ENCODE data around the gene GALR2.

The GALR2 gene

DNA sequence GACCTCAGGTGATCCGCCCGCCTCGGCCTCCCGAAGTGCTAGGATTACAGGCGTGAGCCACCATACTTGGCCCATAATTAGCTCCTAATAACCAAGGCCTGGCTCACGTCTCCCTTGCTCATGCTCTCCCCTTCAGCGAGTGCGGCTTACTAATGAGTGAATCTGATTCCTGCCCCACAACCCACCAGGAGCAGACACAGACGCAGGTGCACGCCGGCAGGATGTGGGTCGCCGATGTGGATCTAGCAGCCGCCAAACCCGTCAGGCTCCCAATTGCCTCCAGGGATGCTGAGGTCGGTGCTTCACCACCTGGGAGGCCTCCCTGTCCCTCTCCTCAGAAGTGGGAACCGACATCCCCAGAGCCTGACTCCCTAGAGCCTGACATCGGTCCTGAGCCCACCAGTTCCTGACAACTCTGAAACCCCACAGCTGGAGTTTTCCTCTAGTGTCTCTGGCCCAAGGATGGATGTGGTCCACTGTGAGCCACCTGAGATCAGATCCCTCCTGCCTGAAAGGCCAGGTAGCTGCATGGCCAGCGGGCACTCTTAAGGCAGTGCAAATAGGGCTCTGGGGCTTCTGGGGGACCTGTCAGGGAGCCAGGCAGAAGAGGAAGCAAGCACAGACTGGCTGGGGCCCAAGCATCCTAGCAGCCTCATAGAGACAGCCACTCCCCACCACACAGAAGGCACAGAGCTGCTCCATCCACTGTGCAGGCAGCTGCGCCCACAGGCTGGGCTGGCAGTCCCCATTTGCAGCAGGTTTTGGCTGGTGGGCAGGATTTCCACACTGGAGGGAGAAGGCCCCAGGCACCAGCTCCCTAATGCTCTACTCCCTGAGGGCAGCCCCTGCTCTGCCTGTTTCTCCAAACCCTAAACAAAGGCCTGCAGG is 18.2 kb downstream of the GALR2 start:
- DNase-seq (ENCODE audit: low spot score), result no peak

DNA sequence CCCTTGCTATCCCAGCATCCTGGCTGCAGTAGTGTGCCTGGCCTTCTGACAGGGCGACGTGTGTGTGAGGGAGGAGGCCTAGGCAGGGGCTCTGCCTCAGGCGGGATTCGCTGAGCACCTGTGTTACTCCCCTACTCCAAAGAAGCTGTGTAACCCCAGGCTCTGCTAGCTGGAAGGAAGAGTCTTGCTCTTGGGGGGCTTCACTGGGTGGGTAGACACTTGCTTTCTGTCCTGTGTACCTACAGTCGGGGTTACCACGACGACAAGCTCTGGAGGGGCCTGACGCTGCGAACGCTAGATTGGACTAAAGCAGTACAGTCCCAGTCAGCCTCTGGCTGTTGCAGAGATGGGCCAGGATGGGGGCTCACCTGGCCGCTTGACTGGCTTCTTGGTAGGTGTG is 19.5 kb downstream of the GALR2 start:
- DNase-seq (ENCODE audit: low spot score) (no peak), FAIRE-seq (no peak)

More for the DNA sequence above, 18.2 kb downstream of the GALR2 start:
- FAIRE-seq, result no peak

DNA sequence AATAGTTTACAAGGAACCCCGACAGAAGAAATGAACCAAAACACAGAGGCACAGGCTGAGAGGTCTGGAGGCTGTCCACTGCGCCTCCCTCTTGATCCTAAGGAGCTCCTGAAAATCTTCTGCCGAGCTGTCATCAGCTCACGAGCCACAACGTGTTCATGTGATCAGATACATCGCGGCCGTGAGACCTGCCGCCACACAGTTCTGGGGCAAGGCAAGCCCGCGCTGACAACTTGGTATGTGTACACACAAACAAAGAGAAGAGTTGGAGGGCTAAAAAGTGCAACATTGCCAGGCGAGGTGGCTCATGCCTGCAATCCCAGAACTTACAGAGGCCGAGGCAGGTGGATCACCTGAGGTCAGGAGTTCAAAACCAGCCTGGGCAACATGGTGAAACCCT is 21.4 kb downstream of the GALR2 start:
- no peak for FAIRE-seq
- DNase-seq (ENCODE audit: low spot score), result no peak

DNA sequence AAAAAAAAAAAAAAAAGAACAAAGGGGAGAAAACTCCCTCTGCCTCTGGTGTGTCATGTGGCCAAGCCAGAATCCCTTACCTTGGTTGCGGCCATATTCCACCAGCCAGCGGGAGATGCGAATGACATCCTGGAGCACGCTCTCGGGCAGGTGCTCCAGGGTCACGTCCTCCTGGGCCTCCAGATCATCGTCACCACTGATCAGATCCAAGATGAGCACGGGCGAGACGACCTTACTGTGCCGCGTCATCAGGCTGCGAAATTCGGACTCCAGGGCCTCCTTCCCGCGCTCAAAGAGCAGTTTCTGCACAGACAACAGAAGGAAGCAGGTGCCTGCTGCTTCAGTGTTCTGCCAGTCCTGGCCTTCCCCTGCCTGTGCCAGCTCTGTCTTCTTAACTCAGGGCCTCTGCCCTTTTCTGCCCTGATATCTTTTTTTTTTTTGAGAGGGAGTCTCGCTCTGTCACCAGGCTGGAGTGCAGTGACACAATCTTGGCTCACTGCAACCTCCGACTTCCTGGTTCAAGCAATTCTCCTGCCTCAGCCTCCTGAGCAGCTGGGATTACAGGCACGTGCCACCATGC is 23.2 kb downstream of the GALR2 start:
- DNase-seq (ENCODE audit: low spot score) (no peak), FAIRE-seq (no peak)

DNA sequence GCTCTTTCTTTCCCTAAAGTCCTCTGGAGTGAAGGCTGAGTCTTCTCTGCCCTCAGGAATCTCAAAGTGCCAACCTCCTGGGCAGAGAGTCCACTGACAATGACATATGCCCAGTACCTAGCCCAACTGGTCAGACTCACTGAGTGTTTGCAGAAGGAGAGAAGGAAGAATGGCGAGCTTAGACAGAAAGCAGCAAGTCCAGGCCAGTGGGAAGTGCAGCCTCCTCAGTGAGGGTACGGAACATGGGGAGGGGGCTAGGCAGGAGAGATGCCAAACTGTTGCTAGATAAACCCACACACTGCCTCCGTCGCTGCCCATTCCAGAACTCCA is 28.3 kb downstream of the GALR2 start:
- FAIRE-seq (no peak), DNase-seq (ENCODE audit: low spot score) (no peak)

DNA sequence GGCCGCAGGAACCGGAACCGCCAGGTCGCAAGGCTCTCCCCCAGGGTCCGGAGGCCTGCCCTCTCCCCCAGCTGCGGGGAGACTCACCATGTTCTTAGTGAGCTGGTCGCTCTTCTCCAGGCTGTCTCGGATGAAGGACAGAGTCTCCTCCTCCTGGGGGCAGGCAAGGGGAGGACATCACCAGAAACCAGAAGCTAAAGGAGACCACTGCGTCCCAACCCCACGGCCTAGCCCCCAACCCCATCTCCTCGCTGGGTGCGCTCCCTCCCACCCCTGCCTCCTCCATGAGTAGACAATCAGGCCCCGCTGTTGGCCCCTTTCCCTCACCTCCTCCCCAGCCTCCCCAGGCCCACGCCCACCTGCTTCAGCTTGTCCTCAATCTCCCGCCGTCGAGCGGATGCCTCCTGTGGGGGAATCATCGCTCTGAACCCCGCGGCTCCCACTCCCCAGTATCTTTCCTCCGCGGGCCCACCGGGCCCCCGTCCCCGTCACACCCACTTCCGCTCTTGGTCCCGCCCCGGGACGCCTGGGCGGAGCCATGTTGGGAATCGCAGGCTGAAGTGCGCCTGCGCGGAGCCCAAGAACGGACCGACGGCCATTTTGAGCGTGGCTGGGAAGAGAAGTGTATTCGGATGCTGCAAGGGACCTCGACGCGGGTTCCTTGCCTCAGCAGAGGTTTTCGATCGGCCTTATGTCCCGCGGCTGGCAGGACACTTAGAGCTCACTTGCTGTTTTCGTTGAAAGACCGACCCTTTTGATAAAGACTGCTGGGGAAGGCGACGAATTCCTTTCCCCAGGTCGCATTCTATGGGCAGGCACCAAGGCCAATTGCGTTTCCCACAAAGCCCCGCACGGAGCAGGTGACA is 28.9 kb downstream of the GALR2 start, which contains the start of gene EXOC7:
EXOC7 (minus strand) TSS at position 514 of the 866 bp plus-strand sequence; CDS start at position 419, 95 bp downstream.
- DNase-seq (ENCODE audit: low spot score), result peak; percentile 84
- no peak for FAIRE-seq

DNA sequence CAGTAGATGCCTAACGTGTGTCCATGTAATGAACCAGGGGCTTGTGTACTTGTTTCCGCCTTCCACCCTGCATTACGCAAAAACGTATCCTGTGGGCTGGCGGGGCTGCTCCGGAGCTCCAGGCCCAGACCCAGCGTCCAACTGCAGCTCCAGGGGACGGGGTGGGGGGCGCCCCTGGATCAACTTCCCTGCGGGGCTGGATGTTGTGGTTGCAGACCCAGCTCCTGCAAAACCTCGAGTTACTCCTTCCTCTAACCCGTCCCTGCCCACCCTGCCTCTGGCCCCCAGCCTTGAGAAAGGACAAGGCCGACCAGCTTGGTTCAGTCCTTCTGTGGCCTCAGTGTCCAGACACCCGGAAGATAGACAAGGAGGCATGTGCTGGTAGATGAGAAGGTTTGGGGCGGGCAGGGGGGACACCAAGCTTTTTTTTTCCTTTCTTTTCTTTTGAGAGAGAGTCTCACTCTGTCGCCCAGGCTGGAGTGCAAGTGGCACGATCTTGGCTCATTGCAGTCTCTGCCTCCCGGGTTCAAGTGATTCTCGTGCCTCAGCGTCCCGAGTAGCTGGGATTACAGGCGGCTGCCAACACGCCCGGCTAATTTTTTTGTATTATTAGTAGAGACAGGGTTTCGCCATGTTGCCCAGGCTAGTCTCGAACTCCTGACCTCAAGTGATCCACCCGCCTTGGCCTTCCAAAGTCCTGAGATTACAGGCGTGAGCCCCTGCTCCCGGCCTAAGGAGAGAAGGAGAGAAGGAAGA is 29.7 kb downstream of the GALR2 start:
- DNase-seq (ENCODE audit: low spot score), result no peak
- FAIRE-seq, result no peak

DNA sequence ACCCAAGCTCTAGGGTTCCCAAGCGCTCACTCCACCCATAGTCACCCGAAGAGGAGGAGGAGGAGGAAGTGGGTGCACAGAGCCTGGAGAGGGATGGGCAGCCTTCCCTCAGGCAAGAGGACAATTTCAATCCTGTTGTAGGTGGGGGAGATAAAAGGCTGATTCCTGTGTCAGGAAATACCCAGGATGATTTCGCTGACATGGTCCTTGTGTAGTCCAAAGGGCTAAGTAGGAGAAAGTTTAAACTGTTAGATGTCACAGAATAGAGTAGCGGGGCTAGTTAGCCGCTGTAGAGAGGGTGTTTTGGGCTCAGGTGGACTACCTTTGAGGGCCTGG is 30.3 kb downstream of the GALR2 start:
- no peak for FAIRE-seq

DNA sequence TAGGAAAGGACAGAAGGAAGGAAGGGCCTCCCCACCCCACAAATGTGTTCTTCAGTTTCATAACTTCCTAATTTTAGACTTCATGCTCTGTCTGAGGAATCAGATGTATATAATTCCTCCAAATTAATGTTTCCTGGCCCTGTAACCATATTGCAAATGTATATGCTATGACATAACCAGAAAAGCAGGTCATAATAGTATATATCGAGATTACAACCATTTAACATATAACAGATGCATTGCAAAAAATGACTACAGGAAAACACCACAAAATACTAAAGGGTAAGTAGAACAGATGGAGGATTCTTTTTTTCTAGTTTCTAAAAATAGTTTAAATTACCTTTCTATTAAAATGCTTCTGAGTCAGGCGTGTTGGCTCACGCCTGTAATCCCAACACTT is 32.1 kb downstream of the GALR2 start:
- no peak for DNase-seq (ENCODE audit: low spot score)
- FAIRE-seq, result no peak

More for the DNA sequence above, 30.3 kb downstream of the GALR2 start:
- DNase-seq (ENCODE audit: low spot score), result no peak

DNA sequence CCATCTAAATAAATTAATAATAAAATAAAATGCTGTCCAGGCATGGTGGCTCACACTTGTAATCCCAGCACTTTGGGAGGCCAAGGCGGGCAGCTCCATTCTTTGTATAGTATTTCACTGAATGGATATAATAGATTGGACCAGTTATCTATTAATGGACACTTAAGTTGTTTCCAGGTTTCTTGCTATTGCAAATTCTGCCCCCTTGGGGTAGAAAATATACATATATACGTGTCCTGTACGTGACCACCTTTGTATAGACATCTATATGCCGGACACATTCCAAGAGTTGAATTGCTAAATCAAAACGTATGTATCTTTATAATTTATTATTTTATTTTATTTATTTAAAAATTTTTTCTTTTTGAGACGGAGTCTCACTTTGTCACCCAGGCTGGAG is 32.9 kb downstream of the GALR2 start:
- DNase-seq (ENCODE audit: low spot score), result no peak
- no peak for FAIRE-seq

DNA sequence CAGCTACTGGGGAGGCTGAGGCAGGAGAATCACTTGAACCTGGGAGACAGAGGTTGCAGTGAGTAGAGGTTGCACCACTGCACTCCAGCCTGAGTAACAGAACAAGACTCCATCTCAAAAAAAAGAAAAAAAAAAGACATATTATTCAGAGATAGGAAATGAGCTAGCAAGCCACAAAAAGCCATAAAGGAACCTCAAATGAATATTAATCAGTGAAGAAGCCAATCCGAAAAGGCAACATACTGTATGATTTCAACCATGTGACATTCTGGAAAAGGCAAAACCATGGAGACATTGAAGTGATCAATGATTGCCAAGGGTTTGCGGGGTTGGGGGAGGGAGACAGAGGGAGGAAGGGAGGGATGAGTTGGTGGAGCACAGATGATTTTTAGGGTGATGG is 37.4 kb downstream of the GALR2 start:
- no peak for FAIRE-seq
- no peak for DNase-seq (ENCODE audit: low spot score)

DNA sequence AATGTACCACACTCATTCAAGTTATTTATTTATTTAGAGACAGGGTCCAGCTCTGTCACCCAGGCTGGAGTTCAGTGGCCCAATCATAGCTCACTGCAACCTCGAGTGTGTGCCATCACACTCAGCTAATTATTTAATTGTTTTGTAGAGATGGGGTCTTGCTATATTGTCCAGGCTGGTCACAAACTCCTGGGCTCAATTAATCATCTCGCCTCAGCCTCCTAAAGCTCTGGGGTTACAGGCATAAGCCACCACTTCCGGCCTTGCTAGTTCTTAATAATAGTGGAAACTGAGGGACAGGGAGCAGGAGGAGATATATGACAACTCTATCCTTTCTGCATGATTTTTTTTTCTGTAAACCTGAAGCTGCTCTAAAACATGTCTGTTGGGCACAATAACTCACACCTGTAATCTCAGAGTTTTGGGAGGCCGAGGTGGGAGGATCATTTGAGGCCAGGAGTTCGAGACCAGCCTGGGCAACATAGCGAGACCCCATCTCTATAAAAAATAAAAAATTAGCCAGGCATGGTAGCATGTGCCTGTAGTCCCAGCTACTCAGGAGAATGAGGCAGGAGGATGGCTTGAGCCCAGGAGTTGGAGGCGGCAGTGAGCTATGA is 40.7 kb downstream of the GALR2 start:
- FAIRE-seq (no peak), DNase-seq (ENCODE audit: low spot score) (no peak)

DNA sequence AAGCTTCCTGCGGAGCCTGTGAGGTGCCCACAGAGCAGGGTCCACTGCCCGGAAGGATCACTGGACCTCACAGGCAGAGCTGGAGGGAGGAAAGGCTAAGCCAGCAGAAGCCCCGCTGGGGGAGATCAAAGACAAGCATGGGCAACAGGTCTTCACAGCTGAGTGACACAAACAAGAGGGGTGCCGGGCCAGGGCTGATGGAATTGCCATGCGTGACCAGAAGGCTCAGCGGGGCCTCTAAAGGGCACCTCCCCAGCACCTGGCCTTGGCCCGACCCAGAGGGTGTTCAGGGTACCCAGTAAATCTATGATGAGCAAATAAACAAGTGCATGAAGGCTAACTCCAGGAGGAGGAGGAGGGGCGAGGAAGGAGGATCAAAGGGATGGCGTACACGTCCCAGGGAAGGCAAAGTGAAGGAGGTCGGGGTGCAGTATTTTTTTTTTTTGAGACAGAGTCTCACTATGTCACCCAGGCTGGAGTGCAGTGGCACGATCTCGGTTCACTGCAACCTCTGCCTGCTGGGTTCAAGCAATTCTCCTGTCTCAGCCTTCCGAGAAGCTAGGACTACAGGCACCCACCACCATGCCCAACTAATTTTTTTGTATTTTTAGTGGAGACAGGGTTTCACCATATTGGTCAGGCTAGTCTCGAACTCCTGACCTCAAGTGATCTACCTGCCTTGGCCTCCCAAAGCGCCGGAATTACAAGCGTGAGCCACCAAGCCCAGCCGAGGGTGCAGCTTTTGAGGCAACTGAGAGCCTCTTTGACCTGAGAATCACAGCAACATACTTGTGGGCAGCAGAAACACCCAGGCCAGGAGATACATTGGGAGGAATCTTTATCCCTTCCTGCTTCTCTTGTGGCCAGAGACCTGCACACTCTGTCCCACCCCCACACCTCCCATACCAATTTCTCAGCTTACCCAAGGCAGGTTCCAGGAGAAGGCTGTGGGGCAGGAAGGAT is 45.1 kb downstream of the GALR2 start:
- DNase-seq (ENCODE audit: low spot score) (no peak), FAIRE-seq (no peak)

DNA sequence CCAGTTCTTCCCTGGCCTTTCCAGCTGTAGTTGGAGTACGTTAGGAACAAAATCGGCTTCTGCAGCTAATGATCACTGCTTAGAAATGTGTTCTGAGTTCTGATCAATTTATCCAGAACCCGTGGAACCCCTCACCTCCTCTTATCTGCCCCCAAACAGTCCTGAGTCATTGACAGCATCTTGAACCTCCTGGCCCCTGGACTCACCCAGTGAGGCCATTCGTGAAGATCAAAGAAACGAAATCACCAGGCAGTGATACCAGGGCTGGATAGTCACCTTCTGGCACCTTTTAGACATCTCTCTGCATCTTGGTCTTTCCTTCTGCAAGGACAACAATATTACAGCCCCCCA is 46.1 kb downstream of the GALR2 start:
- FAIRE-seq (no peak), DNase-seq (ENCODE audit: low spot score) (no peak)

DNA sequence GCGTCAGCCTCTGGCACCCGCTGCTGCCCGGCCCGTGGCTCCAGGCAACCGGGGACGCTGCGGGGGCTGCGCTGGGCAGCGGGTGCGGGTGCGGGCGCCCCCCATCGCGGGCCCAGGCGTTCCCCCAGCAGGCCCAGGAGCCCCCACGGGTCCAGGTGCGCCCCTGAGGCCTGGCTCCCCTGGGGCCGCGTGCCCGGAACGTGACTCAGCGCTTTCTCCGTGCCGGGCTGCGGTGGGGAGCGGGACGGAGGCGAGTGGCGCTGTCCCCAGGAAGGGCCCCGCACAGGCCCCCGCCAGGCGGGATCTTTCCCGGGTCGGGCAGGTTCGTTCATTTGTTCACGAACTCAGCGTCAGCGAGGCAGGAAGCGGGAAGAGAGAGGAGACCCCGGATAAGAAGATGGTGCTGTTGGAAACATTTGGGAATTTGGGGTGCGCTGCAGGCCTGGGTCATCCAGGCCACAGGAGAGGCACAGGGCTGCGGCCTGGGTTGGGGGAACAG is 47.4 kb downstream of the GALR2 start:
- no peak for DNase-seq (ENCODE audit: low spot score)
- FAIRE-seq, result no peak

DNA sequence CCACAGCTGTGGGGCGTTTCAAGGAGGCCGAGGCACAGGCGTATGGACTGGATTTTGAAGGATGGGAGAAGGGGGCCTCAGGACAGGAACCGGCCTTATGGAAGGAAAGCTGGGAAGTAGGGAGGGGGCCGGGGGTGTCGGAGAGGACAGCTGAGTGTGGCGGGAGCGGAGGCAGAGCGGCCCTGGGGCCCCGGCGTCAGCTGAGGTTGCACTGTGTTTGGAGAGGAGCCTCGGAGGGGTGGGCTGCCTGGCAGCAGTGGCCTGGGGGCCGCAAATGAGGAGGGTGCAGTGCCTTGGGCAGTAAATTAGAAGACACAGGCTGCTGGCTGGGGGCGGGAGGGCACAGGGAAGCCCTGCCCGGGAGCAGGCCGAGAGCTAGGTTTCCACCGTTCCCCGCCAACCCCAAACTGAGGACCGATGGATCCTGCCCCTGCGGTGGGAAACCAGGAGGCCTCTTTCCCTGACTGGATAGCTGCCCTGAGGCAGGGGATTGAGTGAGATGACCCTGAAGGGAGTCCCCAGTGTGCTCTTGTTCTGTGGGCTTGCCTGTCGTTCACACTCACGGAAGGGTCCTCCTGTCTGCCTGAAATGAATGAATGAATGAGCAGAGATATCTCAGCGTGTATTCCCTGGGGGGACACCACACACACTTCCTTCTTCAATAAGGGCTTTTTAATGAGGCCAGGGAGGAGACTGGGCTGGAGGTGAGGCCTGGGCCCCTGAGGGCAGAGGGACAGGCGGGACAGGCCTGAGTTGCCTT is 48.0 kb downstream of the GALR2 start:
- DNase-seq (ENCODE audit: low spot score) (no peak), FAIRE-seq (no peak)

DNA sequence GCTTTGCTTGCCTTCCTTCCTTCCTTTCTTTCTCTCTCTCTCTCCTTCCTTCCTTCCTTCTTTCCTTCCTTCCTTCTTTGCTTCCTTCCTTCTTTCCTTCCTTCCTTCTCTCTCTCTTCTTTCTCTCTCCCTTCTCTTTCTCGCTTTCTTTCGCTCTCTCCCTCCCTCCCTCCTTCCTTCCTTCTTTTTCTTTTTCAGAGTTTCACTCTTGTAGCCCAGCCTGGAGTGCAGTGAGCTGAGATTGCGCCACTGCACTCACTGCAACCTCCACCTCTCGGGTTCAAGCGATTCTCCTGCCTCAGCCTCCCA is 48.6 kb downstream of the GALR2 start:
- no peak for FAIRE-seq
- DNase-seq (ENCODE audit: low spot score), result no peak

DNA sequence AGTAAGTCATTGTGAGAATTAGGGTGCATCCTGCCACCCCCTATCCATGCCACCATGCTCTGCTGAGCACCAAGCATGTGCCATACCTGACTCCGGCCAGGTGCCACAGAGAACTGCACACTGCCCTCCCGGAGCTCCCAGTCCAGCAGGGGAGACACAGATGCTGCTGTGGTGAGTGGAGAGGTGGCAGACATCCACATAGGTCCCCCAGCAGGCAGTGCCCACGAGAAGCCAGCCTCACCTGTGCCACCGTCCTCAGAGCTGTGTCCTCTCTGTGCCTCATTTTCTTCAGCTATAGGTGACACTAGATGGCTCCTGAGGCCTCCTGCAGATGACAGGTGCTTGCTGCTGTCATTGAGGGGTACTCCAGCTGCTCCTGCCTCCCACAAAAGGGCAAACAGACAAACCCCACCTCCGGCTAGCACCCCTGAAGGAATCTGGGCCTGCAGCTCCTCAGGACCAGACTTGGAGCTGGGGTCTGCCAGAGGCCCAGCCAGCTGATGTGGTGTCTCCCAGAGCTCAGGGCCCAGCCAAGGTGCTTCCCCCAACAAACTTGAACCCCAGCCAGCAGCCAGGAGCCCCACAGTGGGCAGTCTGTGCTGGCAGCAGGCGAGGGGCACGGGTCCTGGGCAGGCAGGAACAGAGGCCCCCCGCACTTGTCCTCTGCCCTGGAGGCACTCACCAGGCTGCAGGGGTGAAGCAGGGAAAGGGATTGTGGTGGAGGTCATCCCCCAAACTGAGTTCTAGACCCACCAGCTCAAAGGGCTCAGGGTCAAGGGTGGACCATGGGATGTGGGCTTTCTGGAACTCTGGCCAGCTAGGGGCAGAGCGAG is 49.4 kb downstream of the GALR2 start:
- FAIRE-seq (no peak), DNase-seq (ENCODE audit: low spot score) (no peak)

Measured in RCC 7860 (cell line).